Activated naive CD4-positive, alpha-beta T cell treated with anti-CD3 and anti-CD28 coated beads, Interleukin-2, amount 50 U/mL, for 24 hours (primary cell): ENCODE results near the gene RAB5B.
A peak's percentile ranks its signal among the peaks of the same experiment; 100 is the strongest.

ENCODE experiments used
- H3K27ac Mint-ChIP-seq: one replicate; pipeline ENCODE4 v1.8.0; 2021; ENCODE audit warnings: mild to moderate bottlenecking, mixed read lengths
- H3K27me3 Mint-ChIP-seq: one replicate; pipeline ENCODE4 v1.8.0; 2021; ENCODE audit warnings: mixed read lengths
- H3K36me3 Mint-ChIP-seq: one replicate; pipeline ENCODE4 v1.8.0; 2021; ENCODE audit warnings: mixed read lengths
- H3K4me1 Mint-ChIP-seq: one replicate; pipeline ENCODE4 v1.8.0; 2021; ENCODE audit warnings: mixed read lengths
- H3K4me3 Mint-ChIP-seq: one replicate; pipeline ENCODE4 v1.8.0; 2021; ENCODE audit warnings: mild to moderate bottlenecking, mixed read lengths
- H3K9me3 Mint-ChIP-seq: one replicate; pipeline ENCODE4 v1.8.0; 2021; ENCODE audit warnings: mixed read lengths

The RAB5B gene

DNA sequence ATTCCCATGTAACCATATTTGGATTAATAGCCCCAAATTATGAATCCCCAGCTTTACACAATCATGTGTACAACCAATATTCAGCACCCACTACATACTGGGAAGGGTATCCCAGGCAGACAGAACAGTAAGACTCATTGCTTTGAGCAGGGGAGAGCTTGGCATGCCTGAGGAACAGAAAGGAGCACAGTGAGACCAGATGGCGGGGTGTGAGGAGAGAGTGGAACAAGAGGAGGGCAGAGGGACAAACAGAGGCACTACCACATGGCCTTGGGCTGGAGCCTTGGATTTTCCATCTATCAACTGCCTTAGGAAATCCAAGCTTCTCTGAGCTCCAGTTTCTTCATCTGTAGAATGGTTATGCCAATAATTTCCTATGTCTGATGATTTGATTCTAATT is 39.1 kb upstream of the RAB5B start:
- Mint-ChIP-seq H3K4me1 (peaks cover 81% of the 10 kb centered on the region), H3K9me3 (no peaks in the 10 kb centered on the region)

GRCh38 chr12:55935738-55936151 is 38.1 kb upstream of the RAB5B start:
- Mint-ChIP-seq H3K4me3 (peak overlapping the region; percentile 99), H3K9me3 (no peaks in the 10 kb centered on the region), H3K36me3 (peaks cover 13% of the 10 kb centered on the region), H3K4me1 (peaks cover 83% of the 10 kb centered on the region), H3K27ac (peak overlapping the region; percentile 86), H3K27me3 (no peaks in the 10 kb centered on the region)

More for the DNA sequence above, 39.1 kb upstream of the RAB5B start:
- peaks cover 12% of the 10 kb centered on the region for H3K36me3 Mint-ChIP-seq
- peak overlapping the region; percentile 86 for H3K27ac Mint-ChIP-seq
- H3K27me3 Mint-ChIP-seq, result no peaks in the 10 kb centered on the region
- peak overlapping the region; percentile 99 for H3K4me3 Mint-ChIP-seq

DNA sequence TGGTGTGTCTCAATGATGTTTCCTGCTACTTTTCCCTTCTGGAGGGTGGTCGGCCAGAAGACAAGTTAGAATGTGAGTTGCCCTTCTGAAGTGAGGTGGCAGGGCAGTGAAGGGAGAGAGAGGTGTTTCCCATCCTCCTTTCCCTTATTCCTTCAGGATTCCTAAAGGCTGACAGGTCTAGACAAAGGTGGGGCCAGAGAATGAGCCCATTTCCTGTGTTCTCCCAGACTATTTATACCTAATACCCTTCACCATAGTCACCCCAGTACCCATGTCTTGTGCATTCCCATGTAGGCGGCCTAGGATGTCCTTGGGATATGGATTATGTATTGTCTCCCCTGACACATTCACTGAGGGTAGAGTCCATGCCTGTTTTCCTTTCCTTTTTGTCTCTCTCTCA is 35.9 kb upstream of the RAB5B start:
- Mint-ChIP-seq H3K4me3 (peak overlapping the region; percentile 2), H3K27ac (peak overlapping the region; percentile 80), H3K9me3 (no peaks in the 10 kb centered on the region), H3K27me3 (no peaks in the 10 kb centered on the region), H3K36me3 (peaks cover 14% of the 10 kb centered on the region), H3K4me1 (peaks cover 94% of the 10 kb centered on the region)

- Mint-ChIP-seq H3K9me3 (no peaks in the 10 kb centered on the region), H3K4me1 (peaks cover 97% of the 10 kb centered on the region), H3K4me3 (peak overlapping the region; percentile 11), H3K27me3 (no peaks in the 10 kb centered on the region), H3K27ac (peak overlapping the region; percentile 80), H3K36me3 (peaks cover 12% of the 10 kb centered on the region)
These were observed 34.9 kb upstream of the RAB5B start for GRCh38 chr12:55938826-55939501.

DNA sequence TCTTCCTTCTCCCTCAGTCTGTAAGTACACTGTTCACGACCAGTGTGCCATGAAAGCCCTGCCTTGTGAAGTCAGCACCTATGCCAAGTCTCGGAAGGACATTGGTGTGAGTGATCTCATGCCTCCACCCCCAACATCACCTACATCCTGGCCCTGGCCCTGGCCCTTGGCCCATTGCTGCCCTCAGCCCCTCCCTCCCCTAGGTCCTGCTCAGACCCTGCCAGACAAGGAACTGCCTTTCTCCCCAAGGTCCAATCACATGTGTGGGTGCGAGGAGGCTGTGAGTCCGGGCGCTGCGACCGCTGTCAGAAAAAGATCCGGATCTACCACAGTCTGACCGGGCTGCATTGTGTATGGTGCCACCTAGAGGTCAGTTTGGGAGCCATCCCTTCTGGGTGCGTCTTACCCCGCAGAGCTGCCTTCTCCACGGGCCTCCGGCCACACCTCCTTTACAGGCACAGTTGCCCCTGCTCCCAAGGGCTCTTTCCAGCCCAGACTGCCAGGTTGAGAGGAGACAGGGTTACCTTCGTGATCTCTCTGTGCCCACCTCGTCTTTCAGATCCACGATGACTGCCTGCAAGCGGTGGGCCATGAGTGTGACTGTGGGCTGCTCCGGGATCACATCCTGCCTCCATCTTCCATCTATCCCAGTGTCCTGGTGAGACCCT is 33.7 kb upstream of the RAB5B start:
- Mint-ChIP-seq H3K4me1 (peaks cover 95% of the 10 kb centered on the region), H3K36me3 (peaks cover 12% of the 10 kb centered on the region), H3K27me3 (no peaks in the 10 kb centered on the region), H3K4me3 (peak overlapping the region; percentile 62), H3K9me3 (no peaks in the 10 kb centered on the region), H3K27ac (peak overlapping the region; percentile 88)

- H3K27me3 Mint-ChIP-seq, result no peaks in the 10 kb centered on the region
These were observed 31.8 kb upstream of the RAB5B start for GRCh38 chr12:55942055-55942454.

GRCh38 chr12:55942577-55943136 is 31.2 kb upstream of the RAB5B start:
- Mint-ChIP-seq H3K9me3 (no peaks in the 10 kb centered on the region), H3K27ac (peak overlapping the region; percentile 85), H3K27me3 (no peaks in the 10 kb centered on the region), H3K36me3 (peaks cover 16% of the 10 kb centered on the region), H3K4me1 (peaks cover 93% of the 10 kb centered on the region), H3K4me3 (no peak overlapping the region)

More at GRCh38 chr12:55942055-55942454, 31.8 kb upstream of the RAB5B start:
- Mint-ChIP-seq H3K27ac (peak overlapping the region; percentile 85), H3K4me1 (peaks cover 94% of the 10 kb centered on the region), H3K36me3 (peaks cover 14% of the 10 kb centered on the region), H3K9me3 (no peaks in the 10 kb centered on the region), H3K4me3 (no peak overlapping the region)

- peaks cover 64% of the 10 kb centered on the region for H3K4me1 Mint-ChIP-seq
- no peak overlapping the region for H3K4me3 Mint-ChIP-seq
- H3K27me3 Mint-ChIP-seq, result no peaks in the 10 kb centered on the region
- H3K27ac Mint-ChIP-seq, result peak overlapping the region; percentile 53
- H3K36me3 Mint-ChIP-seq, result peaks cover 13% of the 10 kb centered on the region
- H3K9me3 Mint-ChIP-seq, result no peaks in the 10 kb centered on the region
These were observed 27.3 kb upstream of the RAB5B start for GRCh38 chr12:55946553-55946952.

DNA sequence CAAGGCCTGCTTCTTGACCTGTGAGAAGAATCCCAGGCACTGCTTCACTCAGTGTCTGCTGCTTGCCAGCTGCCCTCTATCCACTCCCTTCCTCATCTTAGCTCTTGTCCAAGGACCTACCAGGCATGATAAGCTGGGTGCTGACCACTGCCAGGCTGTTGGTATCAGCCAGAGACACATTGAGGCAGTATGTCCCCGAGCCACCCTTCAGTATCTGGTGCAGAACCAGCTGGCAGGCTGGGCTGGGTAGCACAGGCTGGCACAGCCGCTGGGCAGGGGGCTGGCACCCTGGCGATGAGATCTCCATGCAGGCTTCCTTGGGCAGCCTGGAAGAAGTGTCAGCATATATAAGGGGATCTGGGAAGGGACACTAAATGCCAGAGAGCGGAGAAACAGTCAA is 18.5 kb upstream of the RAB5B start:
- Mint-ChIP-seq H3K27me3 (no peaks in the 10 kb centered on the region), H3K36me3 (peaks cover 6% of the 10 kb centered on the region), H3K4me3 (no peak overlapping the region), H3K4me1 (peaks cover 27% of the 10 kb centered on the region), H3K9me3 (no peaks in the 10 kb centered on the region), H3K27ac (peak overlapping the region; percentile 46)

DNA sequence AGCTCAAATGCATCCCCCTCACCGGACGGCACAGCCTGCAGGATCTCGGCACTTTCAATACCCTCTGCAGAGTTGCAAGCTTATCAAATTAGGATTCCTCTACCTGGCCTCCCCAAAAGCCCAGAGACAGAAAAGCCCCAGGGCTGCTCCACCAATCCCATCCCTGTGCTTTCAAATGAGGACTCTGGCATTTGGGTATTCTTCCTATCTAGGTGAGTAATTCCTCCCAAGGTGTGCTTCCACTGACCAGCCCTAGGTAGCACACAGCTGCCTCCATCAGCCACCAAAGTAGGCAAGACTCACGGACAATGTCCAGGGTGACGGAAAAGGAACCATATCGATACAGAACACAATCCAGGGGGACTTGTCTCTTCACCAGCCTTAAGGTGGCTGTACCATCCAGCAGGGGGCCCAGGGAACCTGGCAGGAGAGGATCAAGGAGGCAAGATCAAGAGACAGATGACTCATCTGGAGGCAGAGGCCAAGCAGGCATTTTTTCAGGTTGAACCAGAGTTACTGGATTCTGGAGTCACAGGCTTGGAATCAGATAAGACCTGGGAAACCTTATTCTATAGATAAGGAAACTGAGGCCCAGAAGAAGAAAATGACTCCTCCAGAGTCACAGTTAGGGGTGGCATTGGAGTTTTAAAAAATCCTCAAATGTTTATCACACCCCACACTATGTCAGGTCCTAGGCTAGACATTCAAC is 17.9 kb upstream of the RAB5B start:
- H3K27me3 Mint-ChIP-seq, result no peaks in the 10 kb centered on the region

GRCh38 chr12:55957106-55957859 is 16.6 kb upstream of the RAB5B start:
- no peak overlapping the region for H3K4me3 Mint-ChIP-seq
- H3K4me1 Mint-ChIP-seq, result peaks cover 24% of the 10 kb centered on the region
- no peaks in the 10 kb centered on the region for H3K27me3 Mint-ChIP-seq
- H3K9me3 Mint-ChIP-seq, result no peaks in the 10 kb centered on the region
- peak overlapping the region; percentile 63 for H3K27ac Mint-ChIP-seq
- peaks cover 6% of the 10 kb centered on the region for H3K36me3 Mint-ChIP-seq

More for the DNA sequence above, 17.9 kb upstream of the RAB5B start:
- H3K27ac Mint-ChIP-seq, result peak overlapping the region; percentile 20
- peaks cover 6% of the 10 kb centered on the region for H3K36me3 Mint-ChIP-seq
- peaks cover 27% of the 10 kb centered on the region for H3K4me1 Mint-ChIP-seq
- H3K4me3 Mint-ChIP-seq, result no peak overlapping the region
- no peaks in the 10 kb centered on the region for H3K9me3 Mint-ChIP-seq

- H3K4me1 Mint-ChIP-seq, result peaks cover 33% of the 10 kb centered on the region
- no peak overlapping the region for H3K27ac Mint-ChIP-seq
- no peaks in the 10 kb centered on the region for H3K27me3 Mint-ChIP-seq
- H3K36me3 Mint-ChIP-seq, result no peaks in the 10 kb centered on the region
- H3K9me3 Mint-ChIP-seq, result no peaks in the 10 kb centered on the region
- H3K4me3 Mint-ChIP-seq, result no peak overlapping the region
These were observed 10.1 kb upstream of the RAB5B start for GRCh38 chr12:55963760-55964159.

DNA sequence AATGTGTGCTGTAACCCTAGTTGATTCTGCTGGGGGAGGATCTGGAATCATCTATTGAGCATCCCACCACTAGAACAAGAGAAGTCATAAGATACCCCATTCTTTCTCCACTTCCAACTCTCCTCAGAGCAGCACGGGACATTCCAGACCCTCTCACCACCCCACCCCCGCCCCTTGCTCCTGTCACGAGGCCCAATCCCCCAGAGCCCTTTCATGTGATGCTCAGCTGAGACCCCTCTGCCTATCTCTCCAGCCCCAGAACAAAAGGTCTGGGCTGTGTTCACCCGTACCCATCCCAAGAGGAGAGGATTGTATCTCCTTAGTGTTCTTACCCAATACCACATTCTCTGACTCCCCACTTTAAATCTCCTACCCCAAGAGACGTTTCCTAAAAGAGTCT is 8.6 kb upstream of the RAB5B start:
- Mint-ChIP-seq H3K9me3 (no peaks in the 10 kb centered on the region), H3K27me3 (no peaks in the 10 kb centered on the region), H3K36me3 (no peaks in the 10 kb centered on the region), H3K4me1 (peaks cover 33% of the 10 kb centered on the region), H3K4me3 (peak overlapping the region; percentile 96), H3K27ac (peak overlapping the region; percentile 59)

- Mint-ChIP-seq H3K36me3 (no peaks in the 10 kb centered on the region), H3K27ac (peak within 1 kb of the TSS; percentile 92), H3K4me1 (peaks cover 33% of the 10 kb centered on the region), H3K27me3 (no peaks in the 10 kb centered on the region), H3K9me3 (no peaks in the 10 kb centered on the region), H3K4me3 (peak within 1 kb of the TSS; percentile 96)
These were observed 7.9 kb upstream of the RAB5B start, which contains the start of gene PMEL for GRCh38 chr12:55965941-55966407. Gene PMEL (minus strand): TSS chr12:55966042. CDS start chr12:55966011, 31 bp downstream.
